ENCODE results near the gene SDSL.

SDSL gene

DNA sequence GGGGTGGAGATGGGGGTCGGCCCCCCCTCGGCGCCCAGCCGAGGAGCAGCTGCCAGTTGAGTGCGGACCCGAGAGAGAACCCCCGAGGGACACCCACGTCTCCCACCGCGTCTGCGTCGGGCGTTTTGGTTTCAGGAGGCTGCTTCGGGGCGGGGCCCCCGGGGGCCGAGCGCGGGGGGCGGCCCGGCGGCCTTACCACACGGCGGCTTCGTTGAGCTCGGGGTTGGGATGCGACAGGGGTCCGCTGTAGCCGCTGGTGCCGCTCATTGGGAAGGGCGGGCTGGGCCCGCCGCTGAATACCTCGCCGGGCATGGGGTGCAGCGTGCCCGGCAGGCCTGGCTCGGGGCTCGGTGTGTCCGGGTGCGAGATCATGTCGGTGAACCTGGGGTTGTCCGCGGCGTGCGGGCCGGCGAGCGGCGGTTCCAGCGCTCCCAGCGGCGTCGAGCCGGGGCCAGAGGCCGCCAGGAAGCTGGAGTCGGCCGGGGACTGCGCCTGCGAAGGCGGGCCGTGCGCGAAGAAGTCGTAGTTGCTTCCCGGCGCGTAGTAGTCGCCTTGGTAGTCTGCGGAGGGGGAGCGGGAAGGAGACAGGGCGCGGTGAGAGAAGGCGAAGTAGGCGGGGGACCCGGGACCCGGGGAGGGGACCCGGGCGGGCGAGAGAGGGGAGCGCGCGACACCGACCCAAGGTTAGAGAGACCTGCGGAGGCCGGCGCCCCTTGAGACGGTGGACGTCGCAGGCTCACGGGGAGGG, 41.0 kb downstream of the SDSL start:
- TF ChIP-seq, protein P1, sequence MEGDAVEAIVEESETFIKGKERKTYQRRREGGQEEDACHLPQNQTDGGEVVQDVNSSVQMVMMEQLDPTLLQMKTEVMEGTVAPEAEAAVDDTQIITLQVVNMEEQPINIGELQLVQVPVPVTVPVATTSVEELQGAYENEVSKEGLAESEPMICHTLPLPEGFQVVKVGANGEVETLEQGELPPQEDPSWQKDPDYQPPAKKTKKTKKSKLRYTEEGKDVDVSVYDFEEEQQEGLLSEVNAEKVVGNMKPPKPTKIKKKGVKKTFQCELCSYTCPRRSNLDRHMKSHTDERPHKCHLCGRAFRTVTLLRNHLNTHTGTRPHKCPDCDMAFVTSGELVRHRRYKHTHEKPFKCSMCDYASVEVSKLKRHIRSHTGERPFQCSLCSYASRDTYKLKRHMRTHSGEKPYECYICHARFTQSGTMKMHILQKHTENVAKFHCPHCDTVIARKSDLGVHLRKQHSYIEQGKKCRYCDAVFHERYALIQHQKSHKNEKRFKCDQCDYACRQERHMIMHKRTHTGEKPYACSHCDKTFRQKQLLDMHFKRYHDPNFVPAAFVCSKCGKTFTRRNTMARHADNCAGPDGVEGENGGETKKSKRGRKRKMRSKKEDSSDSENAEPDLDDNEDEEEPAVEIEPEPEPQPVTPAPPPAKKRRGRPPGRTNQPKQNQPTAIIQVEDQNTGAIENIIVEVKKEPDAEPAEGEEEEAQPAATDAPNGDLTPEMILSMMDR (IDR thresholded peaks at IDR 0.05; ENCODE audit: control insufficient read depth, extremely low read depth, insufficient read depth): no peak
- H3K4me3 ChIP-seq (ENCODE audit: low read depth, low read length): no peak overlapping the region
- no peak for DNase-seq (ENCODE audit: low read depth)

GRCh38 chr12:113463746-113464451, 41.7 kb downstream of the SDSL start:
- H3K4me3 ChIP-seq (ENCODE audit: low read depth, low read length): no peak overlapping the region
- DNase-seq (ENCODE audit: low read depth): no peak
- TF ChIP-seq, protein P1 (IDR thresholded peaks at IDR 0.05; ENCODE audit: control insufficient read depth, extremely low read depth, insufficient read depth): no peak

GRCh38 chr12:113464452-113464775, 42.2 kb downstream of the SDSL start:
- no peak for DNase-seq (ENCODE audit: low read depth)
- H3K4me3 ChIP-seq (ENCODE audit: low read depth, low read length): no peak overlapping the region
- TF ChIP-seq, protein P1 (IDR thresholded peaks at IDR 0.05; ENCODE audit: control insufficient read depth, extremely low read depth, insufficient read depth): no peak

GRCh38 chr12:113464852-113465719, 42.9 kb downstream of the SDSL start:
- TF ChIP-seq, protein P1 (IDR thresholded peaks at IDR 0.05; ENCODE audit: control insufficient read depth, extremely low read depth, insufficient read depth): no peak
- DNase-seq (ENCODE audit: low read depth): no peak
- no peak overlapping the region for H3K4me3 ChIP-seq (ENCODE audit: low read depth, low read length)

- TF ChIP-seq, protein P1 (IDR thresholded peaks at IDR 0.05; ENCODE audit: control insufficient read depth, extremely low read depth, insufficient read depth): no peak
- H3K4me3 ChIP-seq (ENCODE audit: low read depth, low read length): no peak overlapping the region
- no peak for DNase-seq (ENCODE audit: low read depth)
These were observed 43.8 kb downstream of the SDSL start for GRCh38 chr12:113465808-113466453.

DNA sequence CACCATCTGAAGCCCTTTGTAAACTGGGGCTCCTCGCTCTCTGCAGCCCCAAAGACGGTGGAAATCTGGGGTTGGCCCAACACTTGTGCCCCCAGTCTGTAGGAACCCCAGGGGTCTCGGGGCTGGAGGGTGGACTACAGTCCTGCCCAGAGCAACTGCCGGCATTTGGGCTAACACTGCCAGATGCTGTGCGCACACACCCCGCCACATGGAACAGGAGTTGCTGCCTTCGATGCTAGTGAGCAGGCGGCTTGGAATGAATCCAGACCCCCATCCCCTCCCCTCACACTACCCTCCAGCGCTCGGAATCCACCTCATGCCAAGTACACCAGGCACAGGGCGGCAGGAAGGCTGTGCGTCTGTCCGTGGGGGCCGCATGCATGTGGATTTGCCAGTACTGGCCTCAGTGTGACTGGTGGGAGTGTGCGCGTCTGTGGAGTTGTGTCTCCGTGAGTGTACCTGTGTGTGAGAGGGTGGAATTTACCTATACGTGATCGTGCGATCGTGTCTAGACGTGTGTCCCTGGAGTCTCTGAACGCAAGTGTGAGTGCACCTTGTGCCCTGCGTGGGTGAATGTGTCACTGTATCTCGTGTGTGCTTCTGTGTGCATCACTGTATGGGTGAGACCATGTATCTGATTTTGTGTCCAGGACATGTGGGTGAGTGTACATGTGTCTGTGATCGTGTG, 44.4 kb downstream of the SDSL start:
- no peak for DNase-seq (ENCODE audit: low read depth)
- TF ChIP-seq, protein P1 (IDR thresholded peaks at IDR 0.05; ENCODE audit: control insufficient read depth, extremely low read depth, insufficient read depth): no peak
- no peak overlapping the region for H3K4me3 ChIP-seq (ENCODE audit: low read depth, low read length)
